Muscle of leg (tissue), 11 donors: ENCODE data around the gene COQ5. TPM values are rescaled to one million over a fixed set of nuclear protein-coding genes. Genes with fewer than 3 reads are reported as not detected.
"Not testable (repeated sequence)": the region's sequence is repeated elsewhere in the genome, so short reads cannot be mapped to it uniquely, and the experiment has no call there.

Experiments
- DNase-seq: peaks from one replicate; pipeline ENCODE4 v3.0.0; 2013
- H3K27ac ChIP-seq: one replicate; pipeline ENCODE4 v1.5.1; 2013; ENCODE audit warnings: mild to moderate bottlenecking, low read length, control low read depth
- H3K27me3 ChIP-seq: one replicate; pipeline ENCODE4 v1.6.1; 2013; ENCODE audit warnings: low read length; ENCODE audit not compliant: control insufficient read depth, insufficient read depth
- H3K36me3 ChIP-seq: one replicate; pipeline ENCODE4 v1.6.1; 2013; ENCODE audit warnings: low read length; ENCODE audit not compliant: control insufficient read depth, insufficient read depth
- H3K4me1 ChIP-seq: one replicate; pipeline ENCODE4 v1.6.1; 2013; ENCODE audit warnings: low read length; ENCODE audit not compliant: control insufficient read depth, insufficient read depth
- H3K4me3 ChIP-seq: one replicate; pipeline ENCODE4 v1.5.1; 2013; ENCODE audit warnings: low read length, control low read depth
- H3K9me3 ChIP-seq: replicated peaks from 2 replicates; pipeline ENCODE4 v1.6.1; 2013; ENCODE audit warnings: low read depth, low read length; ENCODE audit not compliant: control insufficient read depth
- WGBS: methylation state at CpG from one replicate; pipeline ENCODE4 v1.1.5; 2013; ENCODE audit warnings: missing lambda C conversion rate; ENCODE audit not compliant: insufficient coverage; 5-methylcytosine and 5-hydroxymethylcytosine counted together
- polyA plus RNA-seq, 8 donors: library from polyadenylated mRNA; unstranded; fragments of 120-200 nt; gene quantifications; one replicate each; pipeline versions ENCODE4 v1.2.1 to v1.2.3, GENCODE V29; 2013; ENCODE audit warnings: inconsistent platforms in 1 of 8, low replicate concordance in 1 of 8; ENCODE audit not compliant: insufficient read length in 8 of 8, insufficient read depth in 1 of 8
- total RNA-seq: library from RNA; stranded (reverse); fragments of 120-200 nt; gene quantifications from one replicate; pipeline ENCODE4 v1.2.4, GENCODE V29; 2013

Gene COQ5
- total and polyA plus RNA-seq, 9 donors, result 32.7 to 42.3 (median 36.2) TPM

GRCh38 chr12:120532701-120533238, 3.8 kb upstream of the COQ5 start:
- Histone ChIP-seq H3K4me1 (peaks cover 19% of the 10 kb centered on the region), H3K4me3 (no peak overlapping the region), H3K27me3 (no peaks in the 10 kb centered on the region), H3K9me3 (no peaks in the 10 kb centered on the region), H3K36me3 (peaks cover 4% of the 10 kb centered on the region), H3K27ac (no peak overlapping the region)
- no CpG with 5 or more reads among the region's 4 CpGs for WGBS
- no peak for DNase-seq

DNA sequence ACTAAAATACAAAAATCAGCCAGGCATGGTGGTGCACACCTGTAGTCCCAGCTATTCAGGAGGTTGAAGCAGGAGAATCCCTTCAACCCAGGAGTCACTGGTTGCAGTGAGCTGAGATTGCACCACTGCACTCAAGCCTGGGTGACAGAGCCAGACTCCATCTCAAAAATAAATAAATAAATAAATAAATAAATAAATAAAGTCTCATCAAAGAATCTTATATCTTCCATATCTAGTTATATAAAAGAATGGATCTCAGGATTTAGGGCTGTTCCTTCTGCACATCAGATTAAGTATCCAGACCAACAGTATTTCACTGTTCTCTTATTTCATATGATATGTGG, 1.4 kb upstream of the COQ5 start:
- not testable (repeated sequence) for H3K4me1 ChIP-seq, H3K36me3 ChIP-seq, H3K4me3 ChIP-seq, DNase-seq, H3K9me3 ChIP-seq, H3K27me3 ChIP-seq
- H3K27ac ChIP-seq, result peak overlapping the region; percentile 98

DNA sequence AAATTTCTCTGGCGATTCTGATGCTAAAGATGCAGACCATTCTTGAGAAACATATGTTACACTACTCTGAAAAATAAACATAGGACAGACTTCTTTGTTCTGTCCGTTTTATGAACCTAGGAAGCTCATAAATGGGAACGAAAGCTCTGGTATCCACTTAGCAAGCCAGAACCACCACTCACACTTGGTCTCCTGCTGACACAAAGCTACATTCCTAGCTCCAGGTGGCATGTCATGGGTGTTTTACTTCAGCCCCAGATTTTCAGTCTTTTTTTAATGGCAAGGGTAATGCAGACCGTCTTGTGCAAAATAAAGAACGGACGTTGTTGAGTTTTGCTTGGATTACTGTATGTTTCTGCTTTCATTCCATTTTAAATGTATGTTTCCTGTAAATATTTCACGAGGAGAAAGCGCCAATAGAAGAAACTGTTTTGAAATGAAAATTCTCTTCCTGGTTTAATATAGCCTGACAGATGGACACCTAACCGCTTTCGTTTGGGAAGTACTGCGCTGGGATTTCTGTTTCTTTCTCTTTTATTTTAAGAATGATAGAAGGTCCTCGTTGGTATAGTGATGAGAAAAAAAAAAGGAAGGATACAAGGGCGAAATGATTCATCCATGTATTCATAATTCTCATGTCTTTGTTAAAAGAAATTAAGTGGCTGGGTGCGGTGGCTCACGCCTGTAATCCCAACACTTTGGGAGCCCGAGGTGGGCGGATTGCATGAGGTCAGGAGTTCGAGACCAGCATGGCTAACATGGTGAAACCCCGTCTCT, 871 bp upstream of the COQ5 start:
- peaks cover 2% of the 10 kb centered on the region for H3K4me1 ChIP-seq
- WGBS, result 60% methylated on average over 2 of the region's 19 CpGs
- peak; percentile 61 for DNase-seq

DNA sequence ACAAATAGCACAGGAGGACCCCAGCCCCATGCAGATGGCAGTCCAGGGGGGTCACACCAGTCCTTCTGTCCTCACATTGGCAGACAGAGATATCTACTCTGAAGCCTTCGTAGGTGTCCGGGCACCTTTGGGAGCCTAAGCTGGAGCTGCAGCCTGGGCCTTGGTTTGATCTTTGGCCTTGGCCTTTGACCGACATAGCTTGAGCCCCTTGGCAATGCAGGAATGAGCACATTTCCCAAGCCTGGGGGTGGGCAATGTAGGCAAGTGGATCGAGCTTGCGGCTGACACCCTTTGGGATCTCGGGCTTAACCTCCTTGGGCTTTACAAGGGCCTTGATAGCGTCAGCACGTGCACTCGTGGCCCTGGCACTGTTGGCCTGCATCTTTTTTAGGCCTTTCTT, 6.4 kb downstream of the COQ5 start:
- no peak overlapping the region for H3K27ac ChIP-seq
- H3K9me3 ChIP-seq, result no peaks in the 10 kb centered on the region
- H3K4me3 ChIP-seq, result no peak overlapping the region
- no peaks in the 10 kb centered on the region for H3K27me3 ChIP-seq
- H3K4me1 ChIP-seq, result no peaks in the 10 kb centered on the region
- no peak for DNase-seq
- H3K36me3 ChIP-seq, result peaks cover 19% of the 10 kb centered on the region
- WGBS, result 93% methylated on average over 9 of the region's 9 CpGs

More for the DNA sequence above, 871 bp upstream of the COQ5 start:
- H3K27ac ChIP-seq, result peak overlapping the region; percentile 98
- peak overlapping the region; percentile 80 for H3K4me3 ChIP-seq
- H3K27me3 ChIP-seq, result no peaks in the 10 kb centered on the region
- H3K36me3 ChIP-seq, result no peaks in the 10 kb centered on the region
- H3K9me3 ChIP-seq, result no peaks in the 10 kb centered on the region

- DNase-seq, H3K4me1 ChIP-seq, H3K27me3 ChIP-seq, H3K4me3 ChIP-seq, H3K9me3 ChIP-seq, H3K27ac ChIP-seq: not testable (repeated sequence)
- H3K36me3 ChIP-seq, result peaks cover 41% of the 10 kb centered on the region
- WGBS, result 93% methylated on average over 2 of the region's 8 CpGs
Observed at GRCh38 chr12:120519324-120519723, 9.6 kb downstream of the COQ5 start.

DNA sequence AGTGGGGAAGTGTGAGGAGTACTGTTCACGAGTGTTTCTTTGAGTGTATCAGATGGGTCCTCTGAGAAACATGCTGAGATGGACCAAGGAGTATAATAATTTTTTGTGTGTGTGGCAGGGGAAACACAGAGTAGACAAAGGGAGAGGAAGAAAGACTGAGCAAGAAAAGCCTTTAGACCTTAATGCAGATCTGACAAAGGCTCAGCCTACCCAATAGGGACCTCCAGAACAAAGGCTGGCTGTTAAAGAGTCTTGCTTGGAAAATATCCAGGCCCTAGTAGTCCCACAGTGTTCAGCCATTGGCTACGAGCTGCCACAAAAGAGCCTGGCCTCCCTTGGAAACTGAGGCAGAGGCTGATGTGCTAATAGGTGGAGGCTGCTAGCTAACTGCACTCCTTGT, 13.5 kb downstream of the COQ5 start:
- no peaks in the 10 kb centered on the region for H3K9me3 ChIP-seq
- WGBS, result 100% methylated on average over 2 of the region's 2 CpGs
- H3K4me3 ChIP-seq, result no peak overlapping the region
- DNase-seq, result no peak
- H3K27ac ChIP-seq, result no peak overlapping the region
- no peaks in the 10 kb centered on the region for H3K4me1 ChIP-seq
- no peaks in the 10 kb centered on the region for H3K27me3 ChIP-seq
- H3K36me3 ChIP-seq, result peaks cover 43% of the 10 kb centered on the region

- DNase-seq, result no peak
- Histone ChIP-seq H3K27ac (no peak overlapping the region), H3K36me3 (peaks cover 54% of the 10 kb centered on the region), H3K9me3 (no peaks in the 10 kb centered on the region), H3K27me3 (no peaks in the 10 kb centered on the region), H3K4me3 (no peak overlapping the region), H3K4me1 (no peaks in the 10 kb centered on the region)
- WGBS, result 94% methylated on average over 3 of the region's 7 CpGs
Observed at GRCh38 chr12:120514002-120514401, 15.0 kb downstream of the COQ5 start.

DNA sequence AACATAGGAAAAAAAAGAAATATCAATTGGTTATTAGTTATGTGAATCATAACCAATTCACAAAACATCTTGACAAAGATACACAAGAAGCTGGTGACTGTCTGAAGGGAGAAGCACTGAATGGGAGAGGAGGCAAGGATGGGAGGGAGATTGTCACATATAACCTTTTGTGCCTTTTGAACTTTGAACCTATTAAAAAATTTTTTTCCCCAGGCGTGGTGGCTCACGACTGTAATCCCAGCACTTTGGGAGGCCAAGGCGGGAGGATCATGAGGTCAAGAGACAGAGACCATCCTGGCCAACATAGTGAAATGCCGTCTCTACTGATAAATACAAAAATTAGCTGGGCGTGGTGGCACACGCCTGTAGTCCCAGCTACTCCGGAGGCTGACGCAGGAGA, 20.4 kb downstream of the COQ5 start:
- Histone ChIP-seq H3K27ac (no peak overlapping the region), H3K9me3 (no peaks in the 10 kb centered on the region), H3K27me3 (no peaks in the 10 kb centered on the region), H3K4me1 (no peaks in the 10 kb centered on the region), H3K36me3 (peaks cover 52% of the 10 kb centered on the region), H3K4me3 (no peak overlapping the region)
- 88% methylated on average over 6 of the region's 8 CpGs for WGBS
- DNase-seq, result no peak

GRCh38 chr12:120504587-120504986, 24.4 kb downstream of the COQ5 start:
- no peak overlapping the region for H3K4me3 ChIP-seq
- no peak overlapping the region for H3K27ac ChIP-seq
- peaks cover 62% of the 10 kb centered on the region for H3K36me3 ChIP-seq
- H3K27me3 ChIP-seq, result no peaks in the 10 kb centered on the region
- H3K9me3 ChIP-seq, result no peaks in the 10 kb centered on the region
- H3K4me1 ChIP-seq, result no peaks in the 10 kb centered on the region
- no peak for DNase-seq
- WGBS, result 70% methylated on average over 2 of the region's 4 CpGs

- peaks cover 57% of the 10 kb centered on the region for H3K36me3 ChIP-seq
- no peak overlapping the region for H3K27ac ChIP-seq
- H3K4me1 ChIP-seq, result peaks cover 6% of the 10 kb centered on the region
- no peaks in the 10 kb centered on the region for H3K9me3 ChIP-seq
- H3K27me3 ChIP-seq, result no peaks in the 10 kb centered on the region
- no CpG with 5 or more reads among the region's 1 CpG for WGBS
- H3K4me3 ChIP-seq, result no peak overlapping the region
- DNase-seq, result peak; percentile 26
Observed at GRCh38 chr12:120500581-120500980, 28.4 kb downstream of the COQ5 start.
